ENCODE measurements around the gene NOA1.
"Not testable (repeated sequence)": the region's sequence is repeated elsewhere in the genome, so short reads cannot be mapped to it uniquely, and the experiment has no call there.

NOA1 gene

DNA sequence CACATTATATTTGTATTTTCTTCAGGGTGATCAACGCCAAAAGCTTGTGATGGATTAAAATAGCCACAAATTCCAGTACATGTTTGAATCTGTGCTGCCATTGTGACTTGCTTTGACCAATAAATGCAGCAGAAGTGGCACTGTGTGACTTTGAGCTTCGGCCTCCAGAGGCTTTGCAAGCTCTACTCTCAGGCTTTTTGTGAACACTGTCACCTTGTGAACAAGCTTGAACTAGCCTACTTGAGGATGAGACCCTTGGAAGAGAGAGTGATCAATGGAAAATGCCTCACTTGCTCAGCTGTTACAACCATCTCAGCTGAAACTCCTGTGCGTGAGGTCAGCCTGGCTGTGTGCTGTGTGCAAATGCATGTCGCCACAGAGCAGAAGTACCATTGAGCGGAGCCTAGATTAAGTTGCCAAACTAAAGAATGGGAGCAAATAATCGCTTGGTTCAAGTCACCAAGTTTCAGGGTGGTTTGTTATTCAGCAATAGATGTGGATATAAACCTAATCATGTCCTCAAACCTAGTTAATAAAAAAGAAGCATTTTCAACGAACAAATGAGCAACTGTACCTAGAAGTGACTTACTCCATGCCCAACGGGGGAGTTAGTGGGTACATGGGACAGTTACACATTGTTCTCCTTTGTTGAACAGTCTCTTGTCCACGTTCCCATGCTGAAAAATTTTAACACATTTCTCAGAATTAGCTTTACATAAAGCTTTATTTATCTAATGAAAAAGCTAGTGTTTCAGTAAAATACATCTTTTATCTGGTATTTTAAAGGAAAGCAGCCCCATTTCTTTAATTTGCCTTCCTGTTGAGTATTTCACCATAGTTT is 23.5 kb downstream of the NOA1 start:
- no peak for DNase-seq

DNA sequence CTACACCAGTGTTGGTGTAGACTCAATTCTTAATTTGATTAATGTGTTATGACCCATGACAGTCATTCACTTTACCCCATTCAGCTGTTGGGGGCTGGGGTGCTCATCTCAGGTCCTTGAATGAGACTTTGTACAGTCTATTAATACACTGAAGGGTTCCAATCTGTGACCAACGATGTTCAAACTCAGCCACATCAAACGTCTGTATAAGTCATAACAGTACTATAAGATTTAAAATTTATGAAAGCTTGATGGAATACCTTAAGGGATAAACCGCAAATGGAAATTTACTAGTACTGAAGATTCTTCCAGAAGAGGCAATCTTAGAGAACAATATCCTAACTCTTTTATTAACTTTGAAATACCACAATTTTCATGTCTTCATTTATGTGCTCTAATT is 36.0 kb downstream of the NOA1 start:
- DNase-seq, result no peak

DNA sequence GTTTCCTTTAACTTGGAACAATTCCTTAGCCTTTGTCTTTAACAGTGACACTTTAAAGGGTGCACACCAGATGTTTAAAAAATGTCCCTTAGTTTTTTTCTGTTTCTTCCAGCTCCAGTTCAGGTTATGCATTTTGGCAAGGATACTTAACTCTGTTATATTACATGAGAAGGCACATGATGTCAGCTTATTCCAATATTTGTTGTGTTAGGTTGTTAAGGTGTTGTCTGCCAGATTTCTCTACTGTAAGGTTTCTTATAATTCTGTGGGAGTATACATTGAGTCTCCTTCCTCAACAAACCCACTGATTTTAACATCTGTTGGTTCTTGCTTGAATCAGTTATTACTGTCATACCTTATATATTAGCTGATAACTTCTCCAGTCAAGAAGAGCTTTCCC is 36.4 kb downstream of the NOA1 start:
- DNase-seq, result no peak

DNA sequence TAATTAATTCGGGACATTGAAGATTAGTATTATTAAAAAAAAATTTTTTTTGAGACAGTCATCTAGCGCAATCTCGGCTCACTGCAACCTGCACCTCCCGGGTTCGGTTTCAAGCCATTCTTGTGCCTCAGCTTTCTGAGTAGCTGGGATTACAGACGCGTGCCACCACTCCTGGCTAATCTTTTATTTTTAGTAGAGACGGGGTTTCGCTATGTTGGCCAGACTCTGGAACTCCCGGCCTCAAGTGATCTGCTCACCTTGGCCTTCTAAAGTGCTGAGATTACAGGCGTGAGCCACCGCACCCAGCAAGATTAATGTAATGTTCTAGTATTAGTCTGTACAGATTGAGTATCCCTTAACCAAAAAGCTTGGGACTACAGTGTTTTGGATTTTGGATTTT is 37.0 kb downstream of the NOA1 start:
- DNase-seq, result no peak

DNA sequence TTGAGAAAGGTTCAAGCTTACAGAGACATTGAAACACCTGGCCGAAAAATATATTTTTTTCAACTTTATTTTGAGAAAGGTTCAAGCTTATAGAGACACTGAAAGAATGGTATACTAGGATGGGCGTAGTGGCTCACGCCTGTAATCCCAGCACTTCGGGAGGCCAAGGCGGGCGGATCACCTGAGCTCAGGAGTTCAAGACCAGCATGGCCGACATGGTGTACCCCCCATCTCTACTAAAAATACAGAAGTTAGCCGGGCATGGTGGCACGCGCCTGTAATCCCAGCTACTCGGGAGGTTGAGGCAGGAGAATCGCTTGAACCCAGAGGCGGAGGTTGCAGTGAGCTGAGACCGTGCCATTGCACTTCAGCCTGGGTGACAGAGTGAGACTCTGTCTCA is 37.6 kb downstream of the NOA1 start:
- DNase-seq, result not testable (repeated sequence)

DNA sequence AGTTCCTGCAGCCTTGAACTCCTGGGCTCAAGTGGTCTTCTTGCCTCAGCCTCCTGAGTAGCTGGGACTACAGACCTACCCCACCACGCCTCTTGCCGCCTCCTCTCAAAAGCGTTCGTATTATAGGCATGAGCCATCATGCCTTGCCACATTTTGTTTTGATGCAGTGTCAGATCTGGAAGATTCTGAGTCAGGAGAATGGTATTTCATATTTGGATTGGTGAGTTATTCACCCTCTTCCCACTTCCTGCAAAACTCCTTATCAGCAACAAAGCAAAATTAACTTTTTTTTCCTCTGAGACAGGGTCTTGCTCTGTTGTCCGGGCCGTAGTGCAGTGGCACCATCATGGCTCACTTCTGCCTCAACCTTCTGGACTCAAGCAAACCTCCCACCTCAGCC is 40.1 kb downstream of the NOA1 start:
- no peak for DNase-seq

DNA sequence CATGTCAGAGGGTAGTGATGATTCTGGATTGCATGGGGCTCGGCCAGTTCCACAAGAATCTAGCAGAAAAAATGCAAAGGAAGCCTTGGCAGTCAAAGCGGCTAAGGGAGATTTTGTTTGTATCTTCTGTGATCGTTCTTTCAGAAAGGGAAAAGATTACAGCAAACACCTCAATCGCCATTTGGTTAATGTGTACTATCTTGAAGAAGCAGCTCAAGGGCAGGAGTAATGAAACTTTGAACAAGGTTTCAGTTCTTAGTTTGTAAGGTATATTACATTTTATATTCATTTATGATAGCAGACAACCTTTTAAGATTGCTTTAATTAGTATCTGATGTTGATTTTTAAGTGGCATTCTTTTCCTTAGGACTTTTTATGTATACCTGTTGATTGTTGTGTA is 45.5 kb downstream of the NOA1 start:
- no peak for DNase-seq

DNA sequence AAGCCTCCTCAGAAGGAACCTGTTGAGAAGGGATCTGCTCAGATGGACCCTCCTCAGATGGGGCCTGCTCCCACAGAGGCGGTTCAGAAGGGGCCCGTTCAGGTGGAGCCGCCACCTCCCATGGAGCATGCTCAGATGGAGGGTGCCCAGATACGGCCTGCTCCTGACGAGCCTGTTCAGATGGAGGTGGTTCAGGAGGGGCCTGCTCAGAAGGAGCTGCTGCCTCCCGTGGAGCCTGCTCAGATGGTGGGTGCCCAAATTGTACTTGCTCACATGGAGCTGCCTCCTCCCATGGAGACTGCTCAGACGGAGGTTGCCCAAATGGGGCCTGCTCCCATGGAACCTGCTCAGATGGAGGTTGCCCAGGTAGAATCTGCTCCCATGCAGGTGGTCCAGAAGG is 46.8 kb downstream of the NOA1 start:
- no peak for DNase-seq

DNA sequence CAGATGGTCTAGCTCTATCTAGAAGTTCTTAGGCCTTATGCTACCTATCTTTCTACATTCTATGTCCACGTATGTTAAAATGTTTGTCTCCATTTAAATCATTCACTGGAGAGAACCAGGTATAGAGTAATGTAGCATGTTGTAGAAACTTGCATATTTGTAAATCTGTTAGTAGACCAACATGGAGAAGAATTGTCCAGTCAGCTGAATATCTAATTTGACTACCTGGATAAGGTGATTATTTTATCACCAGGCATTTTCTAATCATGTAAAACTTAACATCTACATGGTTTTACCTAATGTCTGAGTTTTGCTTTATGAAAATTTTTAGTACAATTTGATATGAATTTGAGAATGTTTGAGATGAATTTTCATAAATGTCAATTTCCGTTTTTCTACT is 50.2 kb downstream of the NOA1 start:
- DNase-seq, result no peak

DNA sequence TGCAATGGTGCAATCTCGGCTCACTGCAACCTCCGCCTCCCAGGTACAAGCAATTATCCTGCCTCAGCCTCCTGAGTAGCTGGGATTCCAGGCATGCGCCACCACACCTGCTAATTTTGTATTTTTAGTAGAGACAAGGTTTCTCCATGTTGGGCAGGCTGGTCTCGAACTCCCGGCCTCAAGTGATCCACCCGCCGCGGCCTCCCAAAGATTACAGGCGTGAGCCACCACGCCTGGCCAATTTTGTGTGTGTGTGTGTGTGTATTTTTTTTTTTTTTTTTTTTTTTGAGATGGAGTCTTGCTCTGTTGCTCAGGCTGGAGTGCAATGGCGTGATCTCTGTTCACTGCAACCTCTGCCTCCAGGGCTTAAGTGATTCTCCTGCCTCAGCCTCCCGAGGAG is 62.4 kb downstream of the NOA1 start:
- DNase-seq, result not testable (repeated sequence)

DNA sequence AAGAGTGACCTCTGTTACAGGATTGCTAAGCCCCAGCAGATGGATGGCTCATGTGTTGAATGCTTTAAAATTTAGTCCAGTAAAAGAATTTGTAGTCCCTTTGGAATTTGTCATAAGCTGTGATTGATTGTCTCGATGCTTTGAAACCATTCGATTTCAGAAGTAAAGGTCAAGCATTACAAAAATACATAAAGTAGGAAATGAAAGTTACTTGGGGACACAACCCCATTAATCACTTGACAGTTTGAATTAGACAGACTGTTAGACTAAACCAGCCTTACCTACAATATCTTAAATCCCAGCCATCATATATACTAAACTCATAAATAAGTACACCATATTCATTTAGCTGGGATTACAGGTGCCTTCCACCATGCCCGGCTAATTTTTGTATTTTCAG is 63.1 kb downstream of the NOA1 start:
- DNase-seq, result no peak

All from islet precursor cell (in vitro differentiated cells).